AML-193 (cell line): Measurements from ENCODE around the gene HELZ.

ENCODE experiments used
- DNase-seq, 2 experiments: peaks; one replicate each; lab custom pipeline; 2025; lab: John Stamatoyannopoulos, UW

Gene HELZ

GRCh38 chr17:67025216-67025792 is 219.7 kb downstream of the HELZ start:
- DNase-seq = no peak

DNA sequence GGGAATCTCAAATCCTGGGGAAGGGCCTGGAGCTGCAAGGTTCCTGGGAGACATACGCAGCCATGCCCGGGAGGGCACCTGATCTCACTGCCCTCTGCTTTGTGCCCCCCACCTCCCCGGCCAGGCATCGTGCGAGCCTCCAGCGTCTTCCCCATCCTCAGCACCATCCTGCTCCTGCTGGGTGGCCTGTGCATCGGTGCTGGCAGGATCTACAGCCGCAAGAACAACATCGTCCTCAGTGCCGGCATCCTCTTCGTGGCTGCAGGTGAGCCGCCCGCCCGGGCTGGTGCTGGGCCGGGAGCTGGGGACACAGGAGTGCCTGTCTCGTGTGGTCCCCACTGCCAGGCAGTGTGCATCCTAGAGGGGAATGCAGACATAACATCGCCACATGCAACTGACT is 220.3 kb downstream of the HELZ start:
- DNase-seq = no peak

- no peak for DNase-seq
These were observed 222.6 kb downstream of the HELZ start for GRCh38 chr17:67022451-67022810.

GRCh38 chr17:67021743-67022450 is 223.1 kb downstream of the HELZ start:
- no peak for DNase-seq

DNA sequence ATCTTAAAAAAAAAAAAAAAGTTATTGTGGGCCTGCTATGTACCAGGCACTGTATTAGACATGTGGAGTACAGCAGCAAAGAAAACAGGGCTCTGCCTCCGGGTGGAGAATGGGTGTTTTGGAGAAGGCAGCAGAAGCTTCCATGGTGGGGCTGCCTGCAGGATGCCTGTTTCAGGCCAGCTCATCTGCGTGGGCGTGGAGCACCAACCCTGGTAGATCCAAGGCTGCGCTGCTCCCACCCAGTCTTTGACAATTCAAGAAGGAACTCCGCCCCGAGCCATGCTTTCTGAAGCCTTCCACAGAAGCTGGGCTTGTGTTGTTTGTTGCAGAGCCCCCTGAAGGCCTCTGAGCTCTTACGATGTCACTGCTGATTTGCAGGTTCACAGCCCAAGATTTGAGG is 223.8 kb downstream of the HELZ start:
- no peak for DNase-seq
